ENCODE data around the gene RUBCN. TPM values are rescaled to one million over a fixed set of nuclear protein-coding genes. Genes with fewer than 3 reads are reported as not detected.

RUBCN gene
- total and polyA plus RNA-seq, 9 of the 15 experiments (the other 6 are each of a cell fraction or from before 2014, with no cell fraction given) = 8.4 to 24.0 (median 11.9) TPM

- TF ChIP-seq EP400 (IDR thresholded peaks at IDR 0.05) (no peak; the same call in 1 of the 2 replicates), KLF13 (tag; IDR thresholded peaks at IDR 0.05; ENCODE audit: borderline replicate concordance, low read depth) (no peak), MEF2A (IDR thresholded peaks at IDR 0.05; ENCODE audit: control insufficient read depth, low read depth, low read length) (peak; percentile 94), STAT5B (CRISPR knock-in tag; IDR thresholded peaks at IDR 0.05) (no peak), KLF1 (tag; IDR thresholded peaks at IDR 0.05) (no peak), ATF4 (CRISPR knock-in tag; IDR thresholded peaks at IDR 0.05) (no peak), RUNX1 (IDR thresholded peaks at IDR 0.05; ENCODE audit: low read depth) (no peak), HDGF (IDR thresholded peaks at IDR 0.05) (no peak), NFE2 (IDR thresholded peaks at IDR 0.05; ENCODE audit: low read depth) (peak; percentile 90), TSC22D4 (tag; IDR thresholded peaks at IDR 0.05) (no peak), CBFA2T2 (conservative IDR thresholded peaks at IDR 0.05) (no peak), MAX (CRISPR knock-in tag; IDR thresholded peaks at IDR 0.05) (no peak), DEAF1 (CRISPR knock-in tag; IDR thresholded peaks at IDR 0.05) (no peak), NR3C1 (CRISPR knock-in tag; IDR thresholded peaks at IDR 0.05) (no peak), TOE1 (IDR thresholded peaks at IDR 0.05; ENCODE audit: borderline replicate concordance) (no peak), TOE1 (CRISPR knock-in tag; IDR thresholded peaks at IDR 0.05; ENCODE audit: borderline replicate concordance, low read depth) (no peak), ZNF408 (CRISPR knock-in tag; IDR thresholded peaks at IDR 0.05; ENCODE audit: low read depth) (no peak), SOX6 (IDR thresholded peaks at IDR 0.05) (peak; percentile 41; the same call in 1 of the 2 replicates), ZNF586 (CRISPR knock-in tag; conservative IDR thresholded peaks at IDR 0.05) (no peak), SLC30A9 (CRISPR knock-in tag; IDR thresholded peaks at IDR 0.05) (no peak), ZFP36 (IDR thresholded peaks at IDR 0.05; ENCODE audit: low read depth, low read length, partially characterized antibody) (no peak), POLR2A (conservative IDR thresholded peaks at IDR 0.05) (no peak), KDM5B (IDR thresholded peaks at IDR 0.05; ENCODE audit: insufficient replicate concordance, low read depth, low read length) (no peak), RBM34 (IDR thresholded peaks at IDR 0.05; ENCODE audit: borderline replicate concordance, insufficient read depth, low read length) (no peak), MTA2 (IDR thresholded peaks at IDR 0.05; ENCODE audit: low read depth) (no peak), SNIP1 (IDR thresholded peaks at IDR 0.05; ENCODE audit: low read depth) (no peak), ZNF324 (CRISPR knock-in tag; IDR thresholded peaks at IDR 0.05) (no peak)
Measured at GRCh38 chr3:197711973-197712707, 24.6 kb downstream of the RUBCN start (continued).
